Chondrocyte (in vitro differentiated cells): Measurements from ENCODE around the gene EML6. TPM values are rescaled to one million over a fixed set of nuclear protein-coding genes. Genes with fewer than 3 reads are reported as not detected.

Experiments
- DNase-seq: peaks from one replicate; pipeline ENCODE4 v3.0.0; 2021; ENCODE audit warnings: mixed read lengths, low spot score
- H3K27ac Mint-ChIP-seq: one replicate; pipeline ENCODE4 v1.8.0; 2021; ENCODE audit warnings: mild to moderate bottlenecking, moderate library complexity, mixed read lengths; ENCODE audit not compliant: unreplicated experiment
- H3K27me3 Mint-ChIP-seq: 2 replicates; pipeline ENCODE4 v1.8.0; 2021; ENCODE audit warnings: low read depth, mixed read lengths
- H3K36me3 Mint-ChIP-seq: 2 replicates; pipeline ENCODE4 v1.8.0; 2021; ENCODE audit warnings: low read depth, mixed read lengths
- H3K4me1 Mint-ChIP-seq: 2 replicates; pipeline ENCODE4 v1.8.0; 2021; ENCODE audit warnings: low read depth, mild to moderate bottlenecking, mixed read lengths
- H3K4me3 Mint-ChIP-seq: one replicate; pipeline ENCODE4 v1.8.0; 2021; ENCODE audit warnings: mild to moderate bottlenecking, moderate library complexity, mixed read lengths; ENCODE audit not compliant: unreplicated experiment
- H3K9me3 Mint-ChIP-seq: 2 replicates; pipeline ENCODE4 v1.8.0; 2021; ENCODE audit warnings: low read depth, mixed read lengths
- total RNA-seq: library from RNA; stranded (reverse); gene quantifications from 3 replicates; pipeline ENCODE4 v1.2.1, GENCODE V29; 2021
- TF ChIP-seq, protein P1 (sequence below): fragments of 200-600 bp; sonication (generic); IDR thresholded peaks from 2 replicates; pipeline ENCODE4 v1.5.0; 2021; ENCODE audit warnings: antibody characterized with exemption, mild to moderate bottlenecking, moderate library complexity

EML6 gene
- total RNA-seq, 1 donor from 2014 or later = 1.1 TPM

DNA sequence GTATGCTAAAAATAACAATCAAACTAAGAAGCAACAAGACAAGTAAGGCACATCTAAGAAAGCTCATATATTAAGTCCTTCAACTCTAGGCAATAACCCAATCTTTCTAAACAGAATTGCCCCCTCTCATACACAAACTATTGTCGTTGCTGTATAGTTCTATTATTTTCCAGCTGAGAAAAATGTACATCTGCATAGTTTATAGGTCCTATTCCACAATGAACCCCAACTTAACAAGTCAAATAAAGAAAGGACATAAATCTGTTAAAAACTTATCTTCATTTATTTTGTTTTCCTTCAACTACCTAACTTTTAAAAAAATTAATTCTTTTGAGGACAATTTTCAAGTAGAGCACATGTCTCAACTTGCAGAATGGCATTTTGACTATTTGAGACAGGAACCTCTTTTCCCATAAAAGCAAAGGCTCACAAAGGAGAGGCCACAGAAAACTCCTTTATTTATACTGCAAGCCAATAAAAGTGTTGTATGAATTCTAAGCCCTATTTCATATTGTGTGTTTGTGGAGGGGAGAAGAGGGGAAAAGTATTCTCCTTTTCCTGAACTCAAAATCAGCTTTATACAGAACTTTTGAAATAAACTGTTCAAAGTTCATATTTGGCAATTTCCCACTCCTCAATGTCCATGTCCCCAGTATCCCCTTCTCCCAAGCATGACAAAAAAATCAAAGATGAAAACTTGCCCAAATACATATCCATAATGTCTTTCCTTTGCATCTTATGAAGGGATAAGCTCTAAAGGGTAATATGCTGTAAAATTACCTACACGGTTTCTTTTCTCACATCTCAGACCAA is 289.4 kb downstream of the EML6 start:
- H3K4me1 Mint-ChIP-seq = peaks cover 86% of the 10 kb centered on the region
- DNase-seq = no peak
- H3K36me3 Mint-ChIP-seq = peaks cover 2% of the 10 kb centered on the region
- no peaks in the 10 kb centered on the region for H3K27me3 Mint-ChIP-seq
- TF ChIP-seq, protein P1, sequence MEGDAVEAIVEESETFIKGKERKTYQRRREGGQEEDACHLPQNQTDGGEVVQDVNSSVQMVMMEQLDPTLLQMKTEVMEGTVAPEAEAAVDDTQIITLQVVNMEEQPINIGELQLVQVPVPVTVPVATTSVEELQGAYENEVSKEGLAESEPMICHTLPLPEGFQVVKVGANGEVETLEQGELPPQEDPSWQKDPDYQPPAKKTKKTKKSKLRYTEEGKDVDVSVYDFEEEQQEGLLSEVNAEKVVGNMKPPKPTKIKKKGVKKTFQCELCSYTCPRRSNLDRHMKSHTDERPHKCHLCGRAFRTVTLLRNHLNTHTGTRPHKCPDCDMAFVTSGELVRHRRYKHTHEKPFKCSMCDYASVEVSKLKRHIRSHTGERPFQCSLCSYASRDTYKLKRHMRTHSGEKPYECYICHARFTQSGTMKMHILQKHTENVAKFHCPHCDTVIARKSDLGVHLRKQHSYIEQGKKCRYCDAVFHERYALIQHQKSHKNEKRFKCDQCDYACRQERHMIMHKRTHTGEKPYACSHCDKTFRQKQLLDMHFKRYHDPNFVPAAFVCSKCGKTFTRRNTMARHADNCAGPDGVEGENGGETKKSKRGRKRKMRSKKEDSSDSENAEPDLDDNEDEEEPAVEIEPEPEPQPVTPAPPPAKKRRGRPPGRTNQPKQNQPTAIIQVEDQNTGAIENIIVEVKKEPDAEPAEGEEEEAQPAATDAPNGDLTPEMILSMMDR = no peak
- H3K4me3 Mint-ChIP-seq = no peak overlapping the region
- H3K27ac Mint-ChIP-seq = peak overlapping the region; percentile 63
- H3K9me3 Mint-ChIP-seq = no peaks in the 10 kb centered on the region

GRCh38 chr2:55013936-55014335 is 290.5 kb downstream of the EML6 start:
- peak overlapping the region; percentile 63 for H3K27ac Mint-ChIP-seq
- peaks cover 86% of the 10 kb centered on the region for H3K4me1 Mint-ChIP-seq
- H3K4me3 Mint-ChIP-seq = no peak overlapping the region
- peaks cover 2% of the 10 kb centered on the region for H3K36me3 Mint-ChIP-seq
- no peak for DNase-seq
- no peaks in the 10 kb centered on the region for H3K27me3 Mint-ChIP-seq
- no peaks in the 10 kb centered on the region for H3K9me3 Mint-ChIP-seq
- TF ChIP-seq, protein P1 = peak; percentile 70

- Mint-ChIP-seq H3K27me3 (no peaks in the 10 kb centered on the region), H3K4me1 (peaks cover 87% of the 10 kb centered on the region)
These were observed 291.8 kb downstream of the EML6 start for GRCh38 chr2:55014962-55015939.

GRCh38 chr2:55017428-55017827 is 294.0 kb downstream of the EML6 start:
- TF ChIP-seq, protein P1 = no peak
- peaks cover 7% of the 10 kb centered on the region for H3K36me3 Mint-ChIP-seq
- no peak for DNase-seq
- H3K4me3 Mint-ChIP-seq = no peak overlapping the region
- no peaks in the 10 kb centered on the region for H3K27me3 Mint-ChIP-seq
- H3K27ac Mint-ChIP-seq = no peak overlapping the region
- peaks cover 75% of the 10 kb centered on the region for H3K4me1 Mint-ChIP-seq
- no peaks in the 10 kb centered on the region for H3K9me3 Mint-ChIP-seq

More at GRCh38 chr2:55014962-55015939, 291.8 kb downstream of the EML6 start:
- no peak overlapping the region for H3K4me3 Mint-ChIP-seq
- H3K27ac Mint-ChIP-seq = peak overlapping the region; percentile 87
- TF ChIP-seq, protein P1 = peak; percentile 84
- peaks cover 7% of the 10 kb centered on the region for H3K36me3 Mint-ChIP-seq
- no peaks in the 10 kb centered on the region for H3K9me3 Mint-ChIP-seq
- no peak for DNase-seq

- Mint-ChIP-seq H3K9me3 (no peaks in the 10 kb centered on the region), H3K36me3 (peaks cover 7% of the 10 kb centered on the region), H3K27ac (peak overlapping the region; percentile 76), H3K27me3 (no peaks in the 10 kb centered on the region), H3K4me1 (peaks cover 70% of the 10 kb centered on the region), H3K4me3 (no peak overlapping the region)
- TF ChIP-seq, protein P1 = no peak
- DNase-seq = no peak
These were observed 294.4 kb downstream of the EML6 start for GRCh38 chr2:55017880-55018279.
